Smooth muscle cell (in vitro differentiated cells): Measurements from ENCODE around the gene LCE2A. TPM values are rescaled to one million over a fixed set of nuclear protein-coding genes. Genes with fewer than 3 reads are reported as not detected.
"Not testable (repeated sequence)": the region's sequence is repeated elsewhere in the genome, so short reads cannot be mapped to it uniquely, and the experiment has no call there.

Source experiments
- DNase-seq: peaks from one replicate; lab custom pipeline; 2025; ENCODE audit not compliant: unreplicated experiment; lab: John Stamatoyannopoulos, UW
- H2AFZ ChIP-seq: fragments of 200-600 bp; sonication (generic); 2 replicates; pipeline ENCODE4 v1.6.0; 2016; ENCODE audit warnings: antibody characterized with exemption, low read depth, mild to moderate bottlenecking
- H3F3A ChIP-seq: fragments of 200-600 bp; sonication (generic); 2 replicates; pipeline ENCODE4 v1.6.0; 2017; ENCODE audit warnings: antibody characterized with exemption, low read depth
- H3K27ac ChIP-seq: fragments of 200-600 bp; sonication (generic); 2 replicates; pipeline ENCODE4 v1.5.1; 2016; ENCODE audit warnings: low read depth, mild to moderate bottlenecking
- H3K27me3 ChIP-seq: fragments of 200-600 bp; sonication (generic); 2 replicates; pipeline ENCODE4 v1.6.1; 2016; ENCODE audit warnings: low read depth, mild to moderate bottlenecking
- H3K36me3 ChIP-seq: fragments of 200-600 bp; sonication (generic); 2 replicates; pipeline ENCODE4 v1.5.1; 2016; ENCODE audit warnings: low read depth
- H3K4me1 ChIP-seq: fragments of 200-600 bp; sonication (generic); 2 replicates; pipeline ENCODE4 v1.5.1; 2016; ENCODE audit warnings: low read depth
- H3K4me2 ChIP-seq: fragments of 200-600 bp; sonication (generic); 2 replicates; pipeline ENCODE4 v1.6.0; 2016; ENCODE audit warnings: mild to moderate bottlenecking
- H3K4me3 ChIP-seq: fragments of 200-600 bp; sonication (generic); 2 replicates; pipeline ENCODE4 v1.5.1; 2016; ENCODE audit warnings: mild to moderate bottlenecking
- H3K79me2 ChIP-seq: fragments of 200-600 bp; sonication (generic); 2 replicates; pipeline ENCODE4 v1.6.0; 2016; ENCODE audit warnings: low read depth, mild to moderate bottlenecking
- H3K9ac ChIP-seq: fragments of 200-600 bp; sonication (generic); 2 replicates; pipeline ENCODE4 v1.6.0; 2016; ENCODE audit warnings: low read depth
- H3K9me3 ChIP-seq: fragments of 200-600 bp; sonication (generic); replicated peaks from 2 replicates; pipeline ENCODE4 v1.5.1; 2016; ENCODE audit warnings: low read depth
- H4K20me1 ChIP-seq: fragments of 200-600 bp; sonication (generic); 2 replicates; pipeline ENCODE4 v1.6.0; 2016; ENCODE audit warnings: low read depth
- WGBS: methylation state at CpG from one replicate; pipeline ENCODE4 v1.1.7; 2016; ENCODE audit warnings: low lambda C conversion rate; 5-methylcytosine and 5-hydroxymethylcytosine counted together
- polyA plus RNA-seq: library from polyadenylated mRNA; unstranded; fragments of >200 nt; fragmentation: Nextera tagmentation; extraction: Ambion mirVana; gene quantifications from 2 replicates; pipeline ENCODE4 v1.2.1, GENCODE V29; 2016
- total RNA-seq: library from RNA; depleted of rRNA; stranded (reverse); fragments of >200 nt; gene quantifications from 2 replicates; pipeline ENCODE4 v1.2.3, GENCODE V29; 2014
- TF ChIP-seq, protein P1 (sequence below): fragments of 200-600 bp; sonication (generic); IDR thresholded peaks from 2 replicates; pipeline ENCODE4 v1.5.1; 2017; ENCODE audit warnings: borderline replicate concordance, mild to moderate bottlenecking, antibody characterized with exemption; ENCODE audit not compliant: insufficient read depth, poor library complexity, severe bottlenecking

The LCE2A gene
- total and polyA plus RNA-seq, 2 experiments from 2014 or later: not detected

DNA sequence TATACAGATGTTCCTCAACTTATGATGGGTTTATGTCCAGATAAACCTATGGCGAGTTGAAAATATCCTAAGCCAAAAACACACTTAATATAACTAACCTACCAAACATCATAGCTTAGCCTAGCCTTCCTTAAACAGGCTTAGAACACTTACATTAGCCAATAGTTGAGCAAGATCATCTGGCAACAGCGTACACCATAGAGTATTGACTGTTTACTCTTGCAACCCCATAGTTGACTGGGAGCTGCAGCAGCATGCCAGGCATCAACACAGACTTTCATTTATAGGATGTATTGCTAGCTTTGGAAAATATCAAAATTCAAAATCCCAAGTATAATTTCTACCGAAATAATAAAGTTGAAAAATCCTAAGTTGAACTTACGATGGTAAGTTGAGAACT, 40.5 kb upstream of the LCE2A start:
- TF ChIP-seq, protein P1, sequence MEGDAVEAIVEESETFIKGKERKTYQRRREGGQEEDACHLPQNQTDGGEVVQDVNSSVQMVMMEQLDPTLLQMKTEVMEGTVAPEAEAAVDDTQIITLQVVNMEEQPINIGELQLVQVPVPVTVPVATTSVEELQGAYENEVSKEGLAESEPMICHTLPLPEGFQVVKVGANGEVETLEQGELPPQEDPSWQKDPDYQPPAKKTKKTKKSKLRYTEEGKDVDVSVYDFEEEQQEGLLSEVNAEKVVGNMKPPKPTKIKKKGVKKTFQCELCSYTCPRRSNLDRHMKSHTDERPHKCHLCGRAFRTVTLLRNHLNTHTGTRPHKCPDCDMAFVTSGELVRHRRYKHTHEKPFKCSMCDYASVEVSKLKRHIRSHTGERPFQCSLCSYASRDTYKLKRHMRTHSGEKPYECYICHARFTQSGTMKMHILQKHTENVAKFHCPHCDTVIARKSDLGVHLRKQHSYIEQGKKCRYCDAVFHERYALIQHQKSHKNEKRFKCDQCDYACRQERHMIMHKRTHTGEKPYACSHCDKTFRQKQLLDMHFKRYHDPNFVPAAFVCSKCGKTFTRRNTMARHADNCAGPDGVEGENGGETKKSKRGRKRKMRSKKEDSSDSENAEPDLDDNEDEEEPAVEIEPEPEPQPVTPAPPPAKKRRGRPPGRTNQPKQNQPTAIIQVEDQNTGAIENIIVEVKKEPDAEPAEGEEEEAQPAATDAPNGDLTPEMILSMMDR: no peak
- WGBS: 65% methylated on average over 4 of the region's 4 CpGs
- H3K4me1 ChIP-seq: no peaks in the 10 kb centered on the region

GRCh38 chr1:152658649-152659048, 39.5 kb upstream of the LCE2A start:
- no peaks in the 10 kb centered on the region for H3K36me3 ChIP-seq
- H3K9me3 ChIP-seq: no peaks in the 10 kb centered on the region
- H4K20me1 ChIP-seq: no peaks in the 10 kb centered on the region
- TF ChIP-seq, protein P1: no peak
- 57% methylated on average over 3 of the region's 3 CpGs for WGBS
- no peak overlapping the region for H3K4me2 ChIP-seq
- H2AFZ ChIP-seq: no peak overlapping the region
- no peaks in the 10 kb centered on the region for H3K4me1 ChIP-seq
- no peaks in the 10 kb centered on the region for H3K27me3 ChIP-seq
- no peak overlapping the region for H3K9ac ChIP-seq
- H3K79me2 ChIP-seq: no peaks in the 10 kb centered on the region
- H3F3A ChIP-seq: no peaks in the 10 kb centered on the region
- no peak overlapping the region for H3K4me3 ChIP-seq
- no peak for DNase-seq
- H3K27ac ChIP-seq: no peak overlapping the region

More for the DNA sequence above, 40.5 kb upstream of the LCE2A start:
- H3K27me3 ChIP-seq: no peaks in the 10 kb centered on the region
- H4K20me1 ChIP-seq: no peaks in the 10 kb centered on the region
- H3K9ac ChIP-seq: no peak overlapping the region
- H3K27ac ChIP-seq: no peak overlapping the region
- H3K9me3 ChIP-seq: peaks cover 4% of the 10 kb centered on the region
- H3K4me3 ChIP-seq: no peak overlapping the region
- H3K4me2 ChIP-seq: no peak overlapping the region
- no peak overlapping the region for H2AFZ ChIP-seq
- no peaks in the 10 kb centered on the region for H3F3A ChIP-seq
- H3K36me3 ChIP-seq: no peaks in the 10 kb centered on the region
- no peaks in the 10 kb centered on the region for H3K79me2 ChIP-seq
- DNase-seq: no peak

DNA sequence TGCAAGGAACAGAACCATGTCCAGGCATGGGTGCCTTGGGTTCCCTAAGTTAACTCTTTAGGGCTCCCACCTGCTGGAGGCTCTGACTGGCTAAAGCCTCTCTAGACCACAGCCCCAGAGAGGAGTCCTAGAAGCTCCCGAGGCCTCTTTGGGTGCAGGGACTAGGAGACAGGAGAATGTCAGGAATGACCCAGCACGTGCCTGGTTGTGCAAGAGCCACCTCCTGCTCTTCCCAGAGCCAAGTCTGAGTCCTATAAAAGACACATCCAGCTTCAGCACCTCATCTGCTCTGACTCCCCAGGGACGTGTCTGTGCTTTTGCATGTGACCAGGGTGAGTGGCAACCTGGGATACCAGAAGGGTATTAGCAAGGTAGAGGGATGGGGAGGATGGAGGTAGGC, 35.0 kb upstream of the LCE2A start, which contains the start of gene LCE2D:
LCE2D (plus strand) TSS at position 283 of the 400 bp plus-strand sequence. CDS start 726 bp downstream, outside the sequence.
- no peaks in the 10 kb centered on the region for H3K27me3 ChIP-seq
- no peaks in the 10 kb centered on the region for H3F3A ChIP-seq
- no peaks in the 10 kb centered on the region for H4K20me1 ChIP-seq
- H3K9me3 ChIP-seq: no peaks in the 10 kb centered on the region
- H3K27ac ChIP-seq: no peak within 1 kb of the TSS
- no peaks in the 10 kb centered on the region for H3K79me2 ChIP-seq
- no peak within 1 kb of the TSS for H3K9ac ChIP-seq
- H2AFZ ChIP-seq: no peak within 1 kb of the TSS
- no peak within 1 kb of the TSS for H3K4me2 ChIP-seq
- WGBS: 56% methylated on average over 3 of the region's 3 CpGs
- DNase-seq: no peak
- no peaks in the 10 kb centered on the region for H3K36me3 ChIP-seq
- H3K4me1 ChIP-seq: no peaks in the 10 kb centered on the region
- no peak within 1 kb of the TSS for H3K4me3 ChIP-seq
- TF ChIP-seq, protein P1: no peak

DNA sequence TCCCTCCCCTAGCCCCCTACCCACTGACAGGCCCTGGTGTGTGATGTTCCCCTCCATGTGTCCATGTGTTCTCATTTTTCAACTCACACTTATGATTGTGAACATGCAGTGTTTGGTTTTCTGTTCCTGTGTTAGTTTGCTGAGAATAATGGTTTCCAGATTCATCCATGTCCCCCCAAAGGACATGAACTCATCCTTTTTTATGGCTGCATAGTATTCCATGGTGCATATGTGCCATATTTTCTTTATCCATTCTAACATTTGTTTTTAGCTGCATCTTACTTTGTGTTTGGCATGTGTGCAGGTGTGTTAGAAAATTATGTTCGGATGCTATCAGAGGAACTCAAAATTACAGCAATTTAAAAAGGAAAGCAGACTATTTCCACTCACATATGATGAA, 32.0 kb upstream of the LCE2A start:
- not testable (repeated sequence) for H3K79me2 ChIP-seq, DNase-seq, H4K20me1 ChIP-seq, H3K4me1 ChIP-seq, H3K27me3 ChIP-seq, H3F3A ChIP-seq, H3K36me3 ChIP-seq, H3K4me3 ChIP-seq, H2AFZ ChIP-seq, H3K9ac ChIP-seq, H3K27ac ChIP-seq, H3K4me2 ChIP-seq, H3K9me3 ChIP-seq
- 63% methylated on average over 1 of the region's 1 CpG for WGBS
